GM12891 (cell line): ENCODE measurements around the gene COL4A2.

ENCODE experiments used
- PAX5 ChIP-seq: IDR thresholded peaks from 2 replicates; pipeline ENCODE4 v1.6.1; 2011; ENCODE audit warnings: low read length, moderate library complexity, mild to moderate bottlenecking; ENCODE audit not compliant: insufficient read depth, severe bottlenecking
- POLR2A ChIP-seq: IDR thresholded peaks from 2 replicates; pipeline ENCODE4 v1.6.1; 2011; ENCODE audit warnings: low read depth, low read length, control low read depth
- POLR2AphosphoS5 ChIP-seq: IDR thresholded peaks from 2 replicates; pipeline ENCODE4 v1.6.1; 2011; ENCODE audit warnings: low read depth, low read length, control low read depth
- POU2F2 ChIP-seq: IDR thresholded peaks from 2 replicates; pipeline ENCODE4 v1.6.1; 2011; ENCODE audit warnings: low read depth, mild to moderate bottlenecking, control low read depth, low read length, moderate library complexity
- TAF1 ChIP-seq: IDR thresholded peaks from 2 replicates; pipeline ENCODE4 v1.6.1; 2011; ENCODE audit warnings: low read depth, low read length, control low read depth

DNA sequence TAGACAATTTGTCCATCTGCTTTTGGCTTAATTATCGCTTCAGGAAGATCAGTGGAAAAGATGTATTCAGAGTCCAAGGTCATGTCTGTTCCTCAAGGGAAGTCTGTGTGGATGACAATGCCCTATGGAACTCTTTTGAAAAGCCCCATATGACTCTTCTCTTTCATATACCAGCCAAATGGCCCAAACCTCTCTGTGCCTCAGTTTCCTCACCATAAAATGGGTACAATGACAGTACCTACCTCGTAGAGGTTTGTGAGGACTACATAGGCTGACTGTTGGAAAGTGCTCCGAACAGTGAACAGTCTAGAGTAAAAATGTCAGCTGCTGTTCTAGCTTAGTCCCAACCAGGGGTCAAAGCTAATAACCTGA is 104.6 kb downstream of the COL4A2 start:
- TF ChIP-seq POLR2A (no peak), POLR2AphosphoS5 (no peak), TAF1 (no peak), POU2F2 (no peak), PAX5 (no peak)
